Hematopoietic multipotent progenitor cell treated with erythropoietin and hydrocortisone succinate and interleukin-3 and kit ligand, for 17 days (in vitro differentiated cells): Measurements from ENCODE around the gene CD70.
"Not testable (repeated sequence)": the region's sequence is repeated elsewhere in the genome, so short reads cannot be mapped to it uniquely, and the experiment has no call there.

Experiments
- DNase-seq: peaks from one replicate; pipeline ENCODE4 v3.0.0-alpha.2; 2015; ENCODE audit warnings: low spot score

The CD70 gene

GRCh38 chr19:6590827-6591319, at the start of gene CD70:
Gene CD70, minus strand, starts transcription at chr19:6591150. Its CDS starts 148 bp downstream, at chr19:6591002.
- no peak for DNase-seq

- DNase-seq, result not testable (repeated sequence)
Observed at GRCh38 chr19:6640333-6640732, 49.4 kb upstream of the CD70 start.

GRCh38 chr19:6639439-6639838, 48.5 kb upstream of the CD70 start:
- no peak for DNase-seq

- DNase-seq, result not testable (repeated sequence)
Observed at GRCh38 chr19:6633456-6633813, 42.5 kb upstream of the CD70 start.

GRCh38 chr19:6632747-6633455, 42.0 kb upstream of the CD70 start:
- peak; percentile 63 for DNase-seq

GRCh38 chr19:6632002-6632621, 41.2 kb upstream of the CD70 start:
- DNase-seq, result peak; percentile 81

GRCh38 chr19:6626764-6627163, 35.8 kb upstream of the CD70 start:
- no peak for DNase-seq

GRCh38 chr19:6617374-6617773, 26.4 kb upstream of the CD70 start:
- no peak for DNase-seq

GRCh38 chr19:6616011-6616410, 25.1 kb upstream of the CD70 start:
- no peak for DNase-seq

- DNase-seq, result no peak
Observed at GRCh38 chr19:6613711-6614110, 22.8 kb upstream of the CD70 start.

GRCh38 chr19:6610934-6611852, 20.2 kb upstream of the CD70 start:
- no peak for DNase-seq

GRCh38 chr19:6608940-6609339, 18.0 kb upstream of the CD70 start:
- no peak for DNase-seq

- not testable (repeated sequence) for DNase-seq
Observed at GRCh38 chr19:6608146-6608545, 17.2 kb upstream of the CD70 start.

- not testable (repeated sequence) for DNase-seq
Observed at GRCh38 chr19:6606276-6607070, 15.5 kb upstream of the CD70 start.

- DNase-seq, result no peak
Observed at GRCh38 chr19:6604906-6605305, 14.0 kb upstream of the CD70 start.

GRCh38 chr19:6602729-6603114, 11.8 kb upstream of the CD70 start:
- DNase-seq, result no peak

- DNase-seq, result not testable (repeated sequence)
Observed at GRCh38 chr19:6601537-6602052, 10.6 kb upstream of the CD70 start.

GRCh38 chr19:6600951-6601536, 10.1 kb upstream of the CD70 start:
- DNase-seq, result not testable (repeated sequence)

GRCh38 chr19:6599866-6600454, 9.0 kb upstream of the CD70 start:
- no peak for DNase-seq

GRCh38 chr19:6598254-6598892, 7.4 kb upstream of the CD70 start:
- not testable (repeated sequence) for DNase-seq
